ENCODE results near the gene ZNF221.

The ZNF221 gene

GRCh38 chr19:43960411-43960810, 9.4 kb downstream of the ZNF221 start:
- no peak for TF ChIP-seq CTCF (IDR thresholded peaks at IDR 0.05; ENCODE audit: low read depth, low read length)
- no peak overlapping the region for H3K4me3 ChIP-seq (ENCODE audit: low read depth, low read length)

GRCh38 chr19:43966079-43966694, 15.2 kb downstream of the ZNF221 start:
- no peak overlapping the region for H3K4me3 ChIP-seq (ENCODE audit: low read depth, low read length)
- TF ChIP-seq CTCF (IDR thresholded peaks at IDR 0.05; ENCODE audit: low read depth, low read length) = no peak

GRCh38 chr19:43976732-43977131, 25.7 kb downstream of the ZNF221 start:
- H3K4me3 ChIP-seq (ENCODE audit: low read depth, low read length) = no peak overlapping the region
- TF ChIP-seq CTCF (IDR thresholded peaks at IDR 0.05; ENCODE audit: low read depth, low read length) = no peak

DNA sequence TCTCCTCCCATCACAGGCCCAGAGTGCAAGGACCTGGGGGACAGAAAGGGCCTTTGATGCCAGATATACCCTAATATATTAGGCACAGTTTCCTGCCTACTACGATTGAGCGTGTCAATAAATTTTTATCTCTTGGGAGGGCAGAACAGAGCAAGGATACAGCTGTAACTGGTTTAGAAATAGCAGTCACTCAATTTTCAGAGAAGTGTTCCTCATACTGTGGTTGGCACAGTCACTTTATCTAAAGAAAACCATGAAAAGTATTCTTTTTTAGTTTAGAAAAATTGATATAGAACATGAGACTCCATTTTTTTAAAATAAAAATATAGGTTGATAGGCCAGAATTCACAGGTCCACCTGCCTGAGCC, 32.5 kb downstream of the ZNF221 start:
- TF ChIP-seq CTCF (IDR thresholded peaks at IDR 0.05; ENCODE audit: low read depth, low read length) = no peak

GRCh38 chr19:43983912-43984686, 33.1 kb downstream of the ZNF221 start, which contains the start of gene ZNF155:
Gene ZNF155, plus strand, starts transcription at chr19:43984188. Its CDS starts 4,356 bp downstream, at chr19:43988544.
- peak within 1 kb of the TSS; percentile 89 for H3K4me3 ChIP-seq (ENCODE audit: low read depth, low read length)
- TF ChIP-seq CTCF (IDR thresholded peaks at IDR 0.05; ENCODE audit: low read depth, low read length) = no peak

More for the DNA sequence above, 32.5 kb downstream of the ZNF221 start:
- H3K4me3 ChIP-seq (ENCODE audit: low read depth, low read length) = peak overlapping the region; percentile 89

DNA sequence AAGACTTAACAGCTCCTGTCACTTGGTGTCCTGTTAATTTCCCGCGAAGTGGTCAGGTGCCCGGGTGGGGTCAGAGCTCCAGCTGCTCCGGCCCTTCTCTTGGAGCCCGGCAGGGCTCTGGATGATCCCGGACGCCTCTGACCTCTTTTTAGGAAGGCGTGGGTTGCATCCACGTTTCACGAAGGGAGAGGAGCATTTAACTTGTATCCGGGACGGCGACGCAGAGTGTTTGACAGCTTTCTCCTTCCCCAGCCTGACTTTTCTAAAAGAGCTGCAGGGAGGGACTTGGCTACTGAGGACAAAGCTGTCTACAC, 33.6 kb downstream of the ZNF221 start:
- no peak for TF ChIP-seq CTCF (IDR thresholded peaks at IDR 0.05; ENCODE audit: low read depth, low read length)
- H3K4me3 ChIP-seq (ENCODE audit: low read depth, low read length) = peak overlapping the region; percentile 89

DNA sequence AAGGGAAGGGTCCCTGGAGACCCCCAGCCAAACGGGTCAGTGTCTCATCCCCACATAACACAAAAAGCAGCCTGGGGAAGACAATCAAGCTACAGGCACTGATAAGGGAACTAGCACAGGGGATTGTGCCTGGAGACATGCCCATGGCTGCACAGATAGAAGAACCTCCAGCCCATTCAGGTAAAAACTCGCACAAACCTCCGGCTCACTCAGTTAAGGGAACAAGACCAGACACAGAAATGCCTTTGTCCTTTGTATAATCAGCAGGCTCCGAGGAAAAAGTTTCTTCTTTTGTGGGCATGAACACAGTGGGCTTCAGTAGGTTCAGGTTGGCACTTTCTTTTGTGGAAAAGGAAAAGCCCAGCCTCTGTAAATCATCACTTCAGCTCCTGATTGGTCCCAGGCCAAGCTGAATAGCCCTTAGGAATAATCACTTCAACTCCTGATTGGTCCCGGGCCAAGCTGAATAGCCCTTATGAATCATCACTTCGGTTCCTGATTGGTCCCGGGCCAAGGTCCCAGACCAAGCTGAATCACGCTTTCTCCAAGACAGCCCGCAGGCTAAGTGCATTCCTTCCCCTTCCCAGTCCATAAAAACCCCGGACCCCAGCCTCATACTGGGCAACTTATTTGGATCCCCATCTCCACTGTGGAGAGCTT, 46.7 kb downstream of the ZNF221 start:
- no peak overlapping the region for H3K4me3 ChIP-seq (ENCODE audit: low read depth, low read length)
- no peak for TF ChIP-seq CTCF (IDR thresholded peaks at IDR 0.05; ENCODE audit: low read depth, low read length)
